Calu3 (cell line): Measurements from ENCODE around the gene NUDT17. TPM values are rescaled to one million over a fixed set of nuclear protein-coding genes. Genes with fewer than 3 reads are reported as not detected.

Experiments used
- BruUV-seq: library from RNA; stranded (reverse); fragments of 400-500 nt; replicated peaks from 2 replicates; lab custom pipeline; 2021; lab: Mats Ljungman, UMichigan
- CTCF ChIA-PET: fragments of 300-600 bp; sonication (Branson Sonifier 250); formaldehyde crosslinking; loops from one replicate; lab custom pipeline; 2022; ENCODE audit warnings: antibody characterized with exemption; lab: Charles Lee
- DNase-seq: peaks from one replicate; pipeline ENCODE4 v3.0.0; 2022
- H3K27ac Mint-ChIP-seq: one replicate; pipeline ENCODE4 v1.8.0; 2022; ENCODE audit warnings: mixed read lengths; ENCODE audit not compliant: unreplicated experiment
- H3K27me3 Mint-ChIP-seq: one replicate; pipeline ENCODE4 v1.8.0; 2022; ENCODE audit warnings: mixed read lengths; ENCODE audit not compliant: unreplicated experiment
- H3K36me3 Mint-ChIP-seq: one replicate; pipeline ENCODE4 v1.8.0; 2022; ENCODE audit warnings: mild to moderate bottlenecking, moderate library complexity, mixed read lengths; ENCODE audit not compliant: insufficient read depth, unreplicated experiment
- H3K4me1 Mint-ChIP-seq: one replicate; pipeline ENCODE4 v1.8.0; 2022; ENCODE audit warnings: mild to moderate bottlenecking, low read depth, mixed read lengths; ENCODE audit not compliant: unreplicated experiment
- H3K4me3 Mint-ChIP-seq: one replicate; pipeline ENCODE4 v1.8.0; 2022; ENCODE audit warnings: mild to moderate bottlenecking, low read depth, moderate library complexity, mixed read lengths; ENCODE audit not compliant: unreplicated experiment
- H3K9me3 Mint-ChIP-seq: one replicate; pipeline ENCODE4 v1.8.0; 2022; ENCODE audit warnings: low read depth, mixed read lengths; ENCODE audit not compliant: unreplicated experiment
- intact Hi-C: fragments of 100-400 bp; cut with micrococcal nuclease; formaldehyde crosslinking; loops from one replicate; pipeline ENCODE4 v1.10.0; 2022; ENCODE audit not compliant: unreplicated experiment
- total RNA-seq: library from RNA; stranded (reverse); gene quantifications from 2 replicates; pipeline ENCODE4 v1.2.3, GENCODE V29; 2022
- TF ChIP-seq, protein P1 (sequence below): fragments of 200-600 bp; IDR thresholded peaks from one replicate; pipeline ENCODE4 v1.8.0; 2022; ENCODE audit warnings: antibody characterized with exemption; ENCODE audit not compliant: unreplicated experiment

NUDT17 gene
- total RNA-seq, 1 experiment from 2014 or later, result 2.8 TPM

- intact Hi-C loops, result loop anchor here (2.0 to 5.0 kb wide), 2 partner anchors 38 to 117 kb away; partner anchors contain the start of gene RBM8A
- peaks cover 17% of the 10 kb centered on the region for H3K36me3 Mint-ChIP-seq
- BruUV-seq, result no TSS peak
- DNase-seq, result no peak
- H3K9me3 Mint-ChIP-seq, result no peaks in the 10 kb centered on the region
- H3K27me3 Mint-ChIP-seq, result peaks cover 12% of the 10 kb centered on the region
- peaks cover 77% of the 10 kb centered on the region for H3K4me1 Mint-ChIP-seq
- no peak overlapping the region for H3K4me3 Mint-ChIP-seq
- TF ChIP-seq, protein P1, sequence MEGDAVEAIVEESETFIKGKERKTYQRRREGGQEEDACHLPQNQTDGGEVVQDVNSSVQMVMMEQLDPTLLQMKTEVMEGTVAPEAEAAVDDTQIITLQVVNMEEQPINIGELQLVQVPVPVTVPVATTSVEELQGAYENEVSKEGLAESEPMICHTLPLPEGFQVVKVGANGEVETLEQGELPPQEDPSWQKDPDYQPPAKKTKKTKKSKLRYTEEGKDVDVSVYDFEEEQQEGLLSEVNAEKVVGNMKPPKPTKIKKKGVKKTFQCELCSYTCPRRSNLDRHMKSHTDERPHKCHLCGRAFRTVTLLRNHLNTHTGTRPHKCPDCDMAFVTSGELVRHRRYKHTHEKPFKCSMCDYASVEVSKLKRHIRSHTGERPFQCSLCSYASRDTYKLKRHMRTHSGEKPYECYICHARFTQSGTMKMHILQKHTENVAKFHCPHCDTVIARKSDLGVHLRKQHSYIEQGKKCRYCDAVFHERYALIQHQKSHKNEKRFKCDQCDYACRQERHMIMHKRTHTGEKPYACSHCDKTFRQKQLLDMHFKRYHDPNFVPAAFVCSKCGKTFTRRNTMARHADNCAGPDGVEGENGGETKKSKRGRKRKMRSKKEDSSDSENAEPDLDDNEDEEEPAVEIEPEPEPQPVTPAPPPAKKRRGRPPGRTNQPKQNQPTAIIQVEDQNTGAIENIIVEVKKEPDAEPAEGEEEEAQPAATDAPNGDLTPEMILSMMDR, result no peak
- H3K27ac Mint-ChIP-seq, result no peak overlapping the region
- CTCF ChIA-PET, result no interaction called here
Measured at GRCh38 chr1:145889722-145890121, 44.3 kb downstream of the NUDT17 start.

- Mint-ChIP-seq H3K27me3 (no peaks in the 10 kb centered on the region), H3K4me1 (peaks cover 66% of the 10 kb centered on the region), H3K27ac (peak overlapping the region; percentile 71), H3K36me3 (peaks cover 10% of the 10 kb centered on the region), H3K4me3 (no peak overlapping the region), H3K9me3 (no peaks in the 10 kb centered on the region)
- TF ChIP-seq, protein P1, result no peak
- BruUV-seq, result no TSS peak
- CTCF ChIA-PET, result interaction anchor here (1.0 to 3.4 kb wide), 18 partner anchors 11 to 146 kb away, joined by 3 to 77 read pairs (median 10); partner anchors contain the start of genes ANKRD34A, ITGA10, LIX1L and NUDT17
- DNase-seq, result peak; percentile 79
- intact Hi-C loops, result loop anchor here (1.0 to 5.0 kb wide), 3 partner anchors 36 to 116 kb away; partner anchors contain the start of gene RBM8A
Measured at GRCh38 chr1:145891143-145891542, 45.7 kb downstream of the NUDT17 start.

GRCh38 chr1:145891587-145892485 lies 46.4 kb downstream of the NUDT17 start:
- peak; percentile 98 for DNase-seq
- Mint-ChIP-seq H3K27ac (peak overlapping the region; percentile 71), H3K4me3 (peak overlapping the region; percentile 31), H3K9me3 (no peaks in the 10 kb centered on the region), H3K36me3 (peaks cover 9% of the 10 kb centered on the region), H3K27me3 (no peaks in the 10 kb centered on the region), H3K4me1 (peaks cover 66% of the 10 kb centered on the region)
- CTCF ChIA-PET, result interaction anchor here (1.0 to 3.4 kb wide), 23 partner anchors 10 to 145 kb away, joined by 3 to 77 read pairs (median 6); partner anchors contain the start of genes ANKRD34A, ITGA10, LIX1L and NUDT17
- TF ChIP-seq, protein P1, result peak; percentile 96
- intact Hi-C loops, result loop anchor here (1.0 to 5.0 kb wide), 5 partner anchors 11 to 115 kb away; partner anchors contain the start of genes ITGA10 and RBM8A
- BruUV-seq, result no TSS peak

DNA sequence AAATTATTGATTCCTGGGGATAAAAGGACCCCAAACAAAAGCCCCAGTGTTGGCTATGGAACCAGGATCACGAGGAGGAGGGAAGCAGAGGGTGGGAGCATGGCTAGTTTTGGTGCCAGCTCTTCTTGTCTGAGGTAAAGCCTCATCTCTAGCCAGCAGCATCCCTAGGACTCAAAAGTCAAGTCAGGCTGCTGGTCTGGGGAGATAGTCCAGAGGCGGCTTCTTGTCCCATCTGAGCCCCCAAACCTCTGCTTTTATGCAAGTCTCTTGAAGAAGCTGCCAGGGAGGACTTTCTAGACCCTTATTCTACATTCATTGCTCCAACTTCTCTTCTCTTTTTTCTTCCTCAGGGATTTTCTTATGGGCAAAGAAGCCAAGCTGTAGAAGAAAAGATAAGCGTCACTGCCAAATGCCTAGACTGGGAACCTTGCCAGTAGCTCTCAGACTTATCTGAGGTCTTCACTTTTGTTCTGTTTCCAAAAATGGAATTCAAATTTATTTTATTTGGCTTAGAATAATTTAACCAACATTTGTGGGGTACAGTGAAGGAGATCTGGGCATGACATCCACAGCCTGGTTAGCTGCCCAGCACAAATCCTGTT lies 47.2 kb downstream of the NUDT17 start:
- no TSS peak for BruUV-seq
- no peak for DNase-seq
- Mint-ChIP-seq H3K36me3 (peaks cover 8% of the 10 kb centered on the region), H3K4me1 (peaks cover 61% of the 10 kb centered on the region), H3K4me3 (peak overlapping the region; percentile 31), H3K9me3 (no peaks in the 10 kb centered on the region), H3K27me3 (no peaks in the 10 kb centered on the region), H3K27ac (peak overlapping the region; percentile 71)
- TF ChIP-seq, protein P1, result no peak
- CTCF ChIA-PET, result interaction anchor here (1.0 to 3.4 kb wide), 22 partner anchors 9 to 144 kb away, joined by 3 to 77 read pairs (median 6); partner anchors contain the start of genes ANKRD34A, ITGA10, LIX1L and NUDT17
- intact Hi-C loops, result loop anchor here (1.0 to 5.0 kb wide), 3 partner anchors 11 to 35 kb away; partner anchors contain the start of genes ITGA10 and RBM8A
